ENCODE results near the gene NEK7.

- TF ChIP-seq POLR2A (IDR thresholded peaks at IDR 0.05; ENCODE audit: low read length) (no peak), GATA1 (IDR thresholded peaks at IDR 0.05; ENCODE audit: low read depth, low read length) (no peak)
Measured at GRCh38 chr1:198232940-198233675, 76.3 kb downstream of the NEK7 start.
